ENCODE results near the gene DZIP1L.

GRCh38 chr3:138033202-138033691, 82.2 kb downstream of the DZIP1L start:
- TF ChIP-seq ELK1 (IDR thresholded peaks at IDR 0.05; ENCODE audit: low read depth, low read length) (no peak), CTCF (IDR thresholded peaks at IDR 0.05) (no peak), RCOR1 (IDR thresholded peaks at IDR 0.05; ENCODE audit: low read depth, low read length) (no peak), CEBPB (IDR thresholded peaks at IDR 0.05) (no peak), PBX3 (IDR thresholded peaks at IDR 0.05) (no peak), MAFK (IDR thresholded peaks at IDR 0.05; ENCODE audit: partially characterized antibody) (no peak), RFX5 (IDR thresholded peaks at IDR 0.05) (no peak), NFE2L2 (conservative IDR thresholded peaks at IDR 0.05; ENCODE audit: low read length) (no peak), CHD2 (IDR thresholded peaks at IDR 0.05; ENCODE audit: low read length, partially characterized antibody) (no peak), BHLHE40 (IDR thresholded peaks at IDR 0.05; ENCODE audit: low read depth, low read length) (no peak)
